GM18517 (cell line): ENCODE measurements around the gene APOL3.
"Not testable (repeated sequence)": the region's sequence is repeated elsewhere in the genome, so short reads cannot be mapped to it uniquely, and the experiment has no call there.

Source experiments
- ATAC-seq: cut with Tn5 transposase; IDR thresholded peaks from one replicate; pipeline ENCODE4 v1.9.1; 2021; ENCODE audit warnings: mild to moderate bottlenecking, moderate library complexity; ENCODE audit not compliant: unreplicated experiment

APOL3 gene

GRCh38 chr22:36136988-36137387, 23.6 kb downstream of the APOL3 start:
- no peak for ATAC-seq

GRCh38 chr22:36136475-36136874, 24.1 kb downstream of the APOL3 start:
- no peak for ATAC-seq

GRCh38 chr22:36135306-36135980, 25.1 kb downstream of the APOL3 start:
- no peak for ATAC-seq

- no peak for ATAC-seq
Observed at GRCh38 chr22:36134182-36134581, 26.4 kb downstream of the APOL3 start.

- no peak for ATAC-seq
Observed at GRCh38 chr22:36131907-36132306, 28.6 kb downstream of the APOL3 start.

- no peak for ATAC-seq
Observed at GRCh38 chr22:36129486-36130388, 30.8 kb downstream of the APOL3 start.

GRCh38 chr22:36129071-36129470, 31.5 kb downstream of the APOL3 start:
- no peak for ATAC-seq

- ATAC-seq, result no peak
Observed at GRCh38 chr22:36125994-36126531, 34.5 kb downstream of the APOL3 start.

GRCh38 chr22:36125434-36125833, 35.1 kb downstream of the APOL3 start:
- ATAC-seq, result no peak

- ATAC-seq, result no peak
Observed at GRCh38 chr22:36124666-36125065, 35.9 kb downstream of the APOL3 start.

- no peak for ATAC-seq
Observed at GRCh38 chr22:36123673-36124630, 36.6 kb downstream of the APOL3 start.

GRCh38 chr22:36120621-36121351, 39.8 kb downstream of the APOL3 start:
- not testable (repeated sequence) for ATAC-seq

GRCh38 chr22:36117053-36117554, 43.5 kb downstream of the APOL3 start:
- no peak for ATAC-seq

GRCh38 chr22:36116127-36116526, 44.4 kb downstream of the APOL3 start:
- ATAC-seq, result no peak

GRCh38 chr22:36113121-36113520, 47.4 kb downstream of the APOL3 start:
- ATAC-seq, result no peak

- ATAC-seq, result no peak
Observed at GRCh38 chr22:36111316-36111715, 49.2 kb downstream of the APOL3 start.

- ATAC-seq, result no peak
Observed at GRCh38 chr22:36110306-36110881, 50.2 kb downstream of the APOL3 start.

GRCh38 chr22:36107436-36107835, 53.1 kb downstream of the APOL3 start:
- no peak for ATAC-seq

GRCh38 chr22:36106910-36107309, 53.6 kb downstream of the APOL3 start:
- ATAC-seq, result no peak

- no peak for ATAC-seq
Observed at GRCh38 chr22:36104988-36105387, 55.6 kb downstream of the APOL3 start.
